Mesenchymal stem cell (in vitro differentiated cells and primary cell): ENCODE measurements around the gene RNGTT.

ENCODE experiments used
- DNase-seq: peaks from one replicate; pipeline ENCODE4 v3.0.0-alpha.2; 2013
- H2AFZ ChIP-seq: one replicate; pipeline ENCODE4 v1.6.1; 2013; ENCODE audit warnings: low read depth, mild to moderate bottlenecking, control low read depth, inconsistent platforms, low read length, moderate library complexity
- H2AK5ac ChIP-seq: 2 replicates; pipeline ENCODE4 v1.6.1; 2013; ENCODE audit warnings: low read length, moderate library complexity, mild to moderate bottlenecking, inconsistent platforms; ENCODE audit not compliant: severe bottlenecking
- H2BK120ac ChIP-seq: one replicate; pipeline ENCODE4 v1.6.1; 2013; ENCODE audit warnings: low read depth, mild to moderate bottlenecking, inconsistent platforms, low read length, moderate library complexity
- H2BK12ac ChIP-seq, 2 experiments: one replicate each; pipeline ENCODE4 v1.6.1; 2013; ENCODE audit warnings: inconsistent platforms in 2 of 2, low read length in 2 of 2, mild to moderate bottlenecking in 2 of 2, moderate library complexity in 2 of 2, control low read depth in 1 of 2
- H2BK15ac ChIP-seq: one replicate; pipeline ENCODE4 v1.6.1; 2013; ENCODE audit warnings: mild to moderate bottlenecking, low read depth, inconsistent platforms; ENCODE audit not compliant: poor library complexity, severe bottlenecking
- H2BK5ac ChIP-seq: 2 replicates; pipeline ENCODE4 v1.6.1; 2013; ENCODE audit warnings: low read depth, mild to moderate bottlenecking, low read length, control low read depth, inconsistent platforms; ENCODE audit not compliant: poor library complexity, severe bottlenecking
- H3K14ac ChIP-seq, 2 experiments: one replicate each; pipeline ENCODE4 v1.6.1; 2013; ENCODE audit warnings: inconsistent platforms in 2 of 2, low read length in 2 of 2, control low read depth in 1 of 2, mild to moderate bottlenecking in 1 of 2, moderate library complexity in 1 of 2
- H3K18ac ChIP-seq, 2 experiments: one replicate each; pipeline ENCODE4 v1.6.1; 2013; ENCODE audit warnings: inconsistent platforms in 2 of 2, low read length in 2 of 2, control low read depth in 1 of 2, low read depth in 1 of 2, mild to moderate bottlenecking in 1 of 2
- H3K23ac ChIP-seq, 2 experiments: one replicate each; pipeline ENCODE4 v1.6.1; 2013; ENCODE audit warnings: inconsistent platforms in 2 of 2, low read length in 2 of 2, mild to moderate bottlenecking in 2 of 2, moderate library complexity in 2 of 2, control low read depth in 1 of 2
- H3K27ac ChIP-seq: 2 replicates; pipeline ENCODE4 v1.5.1; 2013; ENCODE audit warnings: mild to moderate bottlenecking, moderate library complexity, low read length, control low read depth, inconsistent platforms; ENCODE audit not compliant: poor library complexity, severe bottlenecking
- H3K27me3 ChIP-seq, 2 experiments: 2 replicates each; pipeline versions ENCODE4 v1.6.1 to v1.7.0; 2013; ENCODE audit warnings: low read length in 2 of 2, mild to moderate bottlenecking in 2 of 2, moderate library complexity in 2 of 2, control low read depth in 1 of 2, inconsistent platforms in 1 of 2; ENCODE audit not compliant: control insufficient read depth in 1 of 2, insufficient read depth in 1 of 2
- H3K36me3 ChIP-seq, 2 experiments: 2 replicates each; pipeline versions ENCODE4 v1.6.1 to v1.7.0; 2013; ENCODE audit warnings: low read length in 2 of 2, control low read depth in 1 of 2, inconsistent platforms in 1 of 2, low read depth in 1 of 2, mild to moderate bottlenecking in 1 of 2; ENCODE audit not compliant: insufficient read depth in 2 of 2, control insufficient read depth in 1 of 2
- H3K4ac ChIP-seq, 2 experiments: one replicate each; pipeline ENCODE4 v1.6.1; 2013; ENCODE audit warnings: inconsistent platforms in 2 of 2, low read length in 2 of 2, mild to moderate bottlenecking in 2 of 2, moderate library complexity in 2 of 2, control low read depth in 1 of 2, low read depth in 1 of 2
- H3K4me1 ChIP-seq: 2 replicates; pipeline ENCODE4 v1.6.1; 2013; ENCODE audit warnings: low read depth, low read length, control low read depth; ENCODE audit not compliant: control insufficient read depth, insufficient read depth
- H3K4me2 ChIP-seq: 2 replicates; pipeline ENCODE4 v1.6.1; 2013; ENCODE audit warnings: low read length, mild to moderate bottlenecking, inconsistent platforms; ENCODE audit not compliant: poor library complexity, severe bottlenecking
- H3K4me3 ChIP-seq, 2 experiments: 2 replicates each; pipeline versions ENCODE4 v1.5.1 to v1.7.0; 2013; ENCODE audit warnings: low read length in 2 of 2, mild to moderate bottlenecking in 2 of 2, control low read depth in 1 of 2, low read depth in 1 of 2; ENCODE audit not compliant: insufficient read depth in 1 of 2
- H3K79me1 ChIP-seq: replicated peaks from 2 replicates; pipeline ENCODE4 v1.6.1; 2013; ENCODE audit warnings: mild to moderate bottlenecking, control low read depth, low read length, inconsistent platforms; ENCODE audit not compliant: poor library complexity, severe bottlenecking
- H3K9ac ChIP-seq: 2 replicates; pipeline ENCODE4 v1.7.0; 2013; ENCODE audit warnings: mild to moderate bottlenecking, low read length, moderate library complexity
- H3K9me3 ChIP-seq: 2 replicates; pipeline ENCODE4 v1.7.0; 2013; ENCODE audit warnings: mild to moderate bottlenecking, low read length; ENCODE audit not compliant: control insufficient read depth
- H4K8ac ChIP-seq: one replicate; pipeline ENCODE4 v1.6.1; 2013; ENCODE audit warnings: inconsistent platforms, mild to moderate bottlenecking, low read length, moderate library complexity
- H4K91ac ChIP-seq: one replicate; pipeline ENCODE4 v1.6.1; 2013; ENCODE audit warnings: mild to moderate bottlenecking, low read length, inconsistent platforms
- WGBS: methylation state at CpG from one replicate; pipeline ENCODE4 v1.1.7; 2013; ENCODE audit warnings: mixed read lengths; 5-methylcytosine and 5-hydroxymethylcytosine counted together

Gene RNGTT

DNA sequence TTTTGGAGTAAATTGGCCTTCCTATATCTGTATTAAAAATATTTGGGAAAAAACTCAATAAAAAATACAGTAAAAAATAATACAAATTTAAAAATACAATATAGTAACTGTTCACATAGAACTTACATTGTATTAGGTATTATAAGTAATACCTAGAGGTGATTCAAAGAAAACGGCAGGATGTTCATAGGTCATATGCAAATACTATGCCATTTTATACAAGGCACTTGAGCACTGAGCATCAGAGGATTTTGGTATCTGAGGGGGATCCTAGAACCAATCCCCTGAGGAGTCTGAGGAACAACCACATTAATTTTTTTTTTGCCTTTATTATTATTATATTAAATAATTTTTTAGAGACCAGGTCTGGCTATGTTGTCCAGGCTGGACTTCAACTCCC lies 41.7 kb downstream of the RNGTT start:
- Histone ChIP-seq H2AFZ (no peak overlapping the region), H2AK5ac (no peak overlapping the region), H3K27ac (no peak overlapping the region), H3K18ac (no peak overlapping the region), H4K8ac (no peak overlapping the region), H3K4me3 (no peak overlapping the region), H3K36me3 (peaks cover 3 to 10% of the 10 kb centered on the region in 2 experiments), H3K4me2 (no peak overlapping the region), H2BK12ac (no peak overlapping the region), H3K23ac (no peak overlapping the region), H2BK15ac (no peak overlapping the region), H3K79me1 (peaks cover 13% of the 10 kb centered on the region), H3K9ac (no peak overlapping the region), H3K14ac (no peak overlapping the region), H2BK5ac (no peak overlapping the region), H3K9me3 (no peaks in the 10 kb centered on the region), H3K27me3 (no peaks in the 10 kb centered on the region), H2BK120ac (no peak overlapping the region), H4K91ac (no peak overlapping the region), H3K4ac (no peak overlapping the region), H3K4me1 (no peaks in the 10 kb centered on the region)
- no CpG with 5 or more reads among the region's 1 CpG for WGBS
- no peak for DNase-seq

DNA sequence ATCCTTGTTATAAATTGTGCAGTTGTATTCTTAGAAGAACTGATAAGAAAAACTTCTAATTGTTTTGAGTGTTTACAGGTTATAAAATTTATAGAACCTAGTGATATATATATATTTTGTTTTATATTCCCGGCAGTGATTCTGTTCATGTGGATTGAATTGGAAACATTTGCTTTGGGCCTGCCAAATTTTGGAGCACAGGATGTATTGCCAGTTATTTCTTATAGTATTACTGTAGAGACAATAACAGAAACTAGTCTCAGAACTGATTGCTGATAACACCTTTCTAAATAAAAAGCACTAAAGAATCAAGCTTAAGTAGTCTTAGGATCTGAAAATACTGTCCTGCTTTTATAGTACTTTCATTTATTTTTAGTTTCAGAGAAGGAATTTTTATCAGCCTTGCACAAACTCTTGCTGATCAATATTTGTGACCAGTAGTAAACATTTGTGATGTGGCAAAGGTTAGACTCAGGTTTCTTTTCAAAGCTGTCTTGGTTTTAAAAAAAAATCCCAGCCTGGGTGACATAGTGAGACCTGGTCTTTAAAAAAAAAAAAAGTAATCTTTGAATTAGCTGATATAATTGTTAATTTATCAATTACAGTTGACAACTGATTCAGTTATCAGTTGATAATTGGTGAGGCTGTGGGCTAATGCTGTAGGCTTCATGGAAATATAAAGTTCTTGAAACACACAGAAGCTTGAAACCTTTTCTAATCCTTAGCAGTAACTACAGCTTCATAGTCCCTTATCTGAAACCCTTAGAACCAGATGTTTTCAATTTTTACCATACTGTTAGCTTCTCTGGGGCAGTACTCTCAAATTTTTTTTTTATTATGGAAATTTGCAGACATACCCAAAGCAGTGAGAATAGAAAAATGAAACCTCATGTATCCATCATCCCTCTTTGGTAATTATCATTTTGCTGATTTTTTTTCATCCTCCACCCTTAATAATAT lies 42.4 kb downstream of the RNGTT start:
- Histone ChIP-seq H3K4me3 (no peak overlapping the region), H3K14ac (no peak overlapping the region), H4K8ac (no peak overlapping the region), H3K4me1 (no peaks in the 10 kb centered on the region), H3K23ac (no peak overlapping the region), H3K9ac (no peak overlapping the region), H3K4me2 (no peak overlapping the region), H3K27ac (no peak overlapping the region), H3K27me3 (no peaks in the 10 kb centered on the region), H2BK12ac (no peak overlapping the region), H3K18ac (no peak overlapping the region), H3K4ac (no peak overlapping the region), H2BK15ac (no peak overlapping the region), H2AFZ (no peak overlapping the region), H4K91ac (no peak overlapping the region), H3K36me3 (peaks cover 3 to 10% of the 10 kb centered on the region in 2 experiments), H2AK5ac (no peak overlapping the region), H2BK120ac (no peak overlapping the region), H3K9me3 (no peaks in the 10 kb centered on the region), H3K79me1 (peaks cover 14% of the 10 kb centered on the region), H2BK5ac (no peak overlapping the region)
- no CpG with 5 or more reads among the region's 1 CpG for WGBS
- DNase-seq: no peak

DNA sequence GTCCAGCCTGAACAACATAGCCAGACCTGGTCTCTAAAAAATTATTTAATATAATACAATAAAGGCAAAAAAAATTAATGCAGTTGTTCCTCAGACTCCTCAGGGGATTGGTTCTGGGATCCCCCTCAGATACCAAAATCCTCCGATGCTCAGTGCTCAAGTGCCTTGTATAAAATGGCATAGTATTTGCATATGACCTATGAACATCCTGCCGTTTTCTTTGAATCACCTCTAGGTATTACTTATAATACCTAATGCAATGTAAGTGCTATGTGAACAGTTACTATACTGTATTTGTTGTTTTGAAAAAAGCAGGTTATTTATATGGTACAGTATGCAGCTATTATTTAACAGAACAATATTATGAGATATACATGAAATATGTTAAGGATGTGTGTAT lies 43.3 kb downstream of the RNGTT start:
- Histone ChIP-seq H3K23ac (no peak overlapping the region), H3K18ac (no peak overlapping the region), H2BK15ac (no peak overlapping the region), H3K4ac (no peak overlapping the region), H4K91ac (no peak overlapping the region), H2AK5ac (no peak overlapping the region), H3K36me3 (peaks cover 3 to 10% of the 10 kb centered on the region in 2 experiments), H2BK5ac (no peak overlapping the region), H2AFZ (no peak overlapping the region), H4K8ac (no peak overlapping the region), H2BK120ac (no peak overlapping the region), H3K27me3 (no peaks in the 10 kb centered on the region), H3K14ac (no peak overlapping the region), H3K27ac (no peak overlapping the region), H3K79me1 (peaks cover 15% of the 10 kb centered on the region), H3K9me3 (no peaks in the 10 kb centered on the region), H3K4me2 (no peak overlapping the region), H3K4me1 (no peaks in the 10 kb centered on the region), H3K4me3 (no peak overlapping the region), H2BK12ac (no peak overlapping the region), H3K9ac (no peak overlapping the region)
- WGBS: no CpG with 5 or more reads among the region's 2 CpGs
- no peak for DNase-seq

DNA sequence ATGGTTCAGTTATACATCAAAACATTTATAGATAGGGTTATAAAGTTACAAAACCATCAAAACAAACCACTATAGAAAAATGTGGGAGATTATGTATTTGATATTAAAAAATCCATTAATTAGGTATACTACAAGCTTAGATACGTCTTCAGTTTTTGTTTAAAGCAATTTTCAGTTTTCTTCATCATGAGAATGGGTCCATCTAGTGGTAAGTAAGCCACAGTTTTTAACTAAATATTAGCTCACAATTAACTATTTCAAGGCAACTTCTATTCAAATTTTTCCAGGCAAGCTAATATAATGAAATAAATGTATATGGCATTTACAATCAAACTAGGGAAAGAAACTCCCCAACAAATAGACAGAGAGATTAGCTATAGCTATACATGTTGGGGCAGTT lies 44.4 kb downstream of the RNGTT start:
- H3K23ac ChIP-seq: no peak overlapping the region
- H2BK12ac ChIP-seq: no peak overlapping the region
- no peaks in the 10 kb centered on the region for H3K4me1 ChIP-seq
- H3K4ac ChIP-seq: no peak overlapping the region
- H2BK15ac ChIP-seq: no peak overlapping the region
- peak; percentile 14 for DNase-seq
- no peak overlapping the region for H4K8ac ChIP-seq
- H3K14ac ChIP-seq: no peak overlapping the region
- H3K4me2 ChIP-seq: no peak overlapping the region
- no peak overlapping the region for H2AK5ac ChIP-seq
- H3K18ac ChIP-seq: no peak overlapping the region
- no peak overlapping the region for H3K27ac ChIP-seq
- no peaks in the 10 kb centered on the region for H3K9me3 ChIP-seq
- no peak overlapping the region for H2BK5ac ChIP-seq
- no peak overlapping the region for H4K91ac ChIP-seq
- no peak overlapping the region for H3K9ac ChIP-seq
- H3K79me1 ChIP-seq: peaks cover 15% of the 10 kb centered on the region
- H2AFZ ChIP-seq: no peak overlapping the region
- no peaks in the 10 kb centered on the region for H3K27me3 ChIP-seq
- H3K36me3 ChIP-seq: peaks cover 3 to 10% of the 10 kb centered on the region in 2 experiments
- H3K4me3 ChIP-seq: no peak overlapping the region
- H2BK120ac ChIP-seq: no peak overlapping the region
- WGBS: no CpG with 5 or more reads among the region's 1 CpG
